Keratinocyte (primary cell): ENCODE data around the gene CEP85L.

Experiments used
- EZH2 ChIP-seq: IDR thresholded peaks from one replicate; pipeline ENCODE4 v1.6.1; 2012; ENCODE audit warnings: inconsistent platforms, mild to moderate bottlenecking, low read length, moderate library complexity
- TF ChIP-seq, protein P1 (sequence below), 3 experiments: IDR thresholded peaks in 1 of 3; conservative IDR thresholded peaks in 1 of 3; optimal IDR thresholded peaks in 1 of 3; 2 replicates in 2 of 3; 3 replicates in 1 of 3; pipeline versions ENCODE3 to v1.5.1; 2011; ENCODE audit warnings: low read length in 3 of 3, mild to moderate bottlenecking in 3 of 3, moderate library complexity in 2 of 3, control low read depth in 1 of 3, inconsistent platforms in 1 of 3; ENCODE audit not compliant: insufficient read depth in 2 of 3; ENCODE audit errors: extremely low read depth in 1 of 3

GRCh38 chr6:118506071-118506638 lies 145.2 kb downstream of the CEP85L start:
- TF ChIP-seq, protein P1, sequence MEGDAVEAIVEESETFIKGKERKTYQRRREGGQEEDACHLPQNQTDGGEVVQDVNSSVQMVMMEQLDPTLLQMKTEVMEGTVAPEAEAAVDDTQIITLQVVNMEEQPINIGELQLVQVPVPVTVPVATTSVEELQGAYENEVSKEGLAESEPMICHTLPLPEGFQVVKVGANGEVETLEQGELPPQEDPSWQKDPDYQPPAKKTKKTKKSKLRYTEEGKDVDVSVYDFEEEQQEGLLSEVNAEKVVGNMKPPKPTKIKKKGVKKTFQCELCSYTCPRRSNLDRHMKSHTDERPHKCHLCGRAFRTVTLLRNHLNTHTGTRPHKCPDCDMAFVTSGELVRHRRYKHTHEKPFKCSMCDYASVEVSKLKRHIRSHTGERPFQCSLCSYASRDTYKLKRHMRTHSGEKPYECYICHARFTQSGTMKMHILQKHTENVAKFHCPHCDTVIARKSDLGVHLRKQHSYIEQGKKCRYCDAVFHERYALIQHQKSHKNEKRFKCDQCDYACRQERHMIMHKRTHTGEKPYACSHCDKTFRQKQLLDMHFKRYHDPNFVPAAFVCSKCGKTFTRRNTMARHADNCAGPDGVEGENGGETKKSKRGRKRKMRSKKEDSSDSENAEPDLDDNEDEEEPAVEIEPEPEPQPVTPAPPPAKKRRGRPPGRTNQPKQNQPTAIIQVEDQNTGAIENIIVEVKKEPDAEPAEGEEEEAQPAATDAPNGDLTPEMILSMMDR (optimal IDR thresholded peaks at IDR 0.05 in 1 of 3, IDR thresholded peaks at IDR 0.05 in 1 of 3, conservative IDR thresholded peaks at IDR 0.05 in 1 of 3; ENCODE audit: extremely low read depth in 1 of 3, insufficient read depth in 2 of 3, low read length in 3 of 3) = no peak
- no peak for TF ChIP-seq EZH2
